BLaER1 (cell line): ENCODE data around the gene HSPA5.
"Not testable (repeated sequence)": the region's sequence is repeated elsewhere in the genome, so short reads cannot be mapped to it uniquely, and the experiment has no call there.

Source experiments
- H3K27ac ChIP-seq: shearing (Covaris generic); formaldehyde crosslinking; 2 replicates; pipeline ENCODE4 v1.8.1; 2022
- H3K27me3 ChIP-seq: shearing (Covaris generic); formaldehyde crosslinking; 2 replicates; pipeline ENCODE4 v1.8.1; 2022
- H3K36me3 ChIP-seq: shearing (Covaris generic); formaldehyde crosslinking; 2 replicates; pipeline ENCODE4 v1.8.1; 2022
- H3K4me1 ChIP-seq: shearing (Covaris generic); formaldehyde crosslinking; 2 replicates; pipeline ENCODE4 v1.8.1; 2022
- H3K4me2 ChIP-seq: shearing (Covaris generic); formaldehyde crosslinking; 2 replicates; pipeline ENCODE4 v1.8.1; 2022
- H3K4me3 ChIP-seq: shearing (Covaris generic); formaldehyde crosslinking; 2 replicates; pipeline ENCODE4 v1.8.1; 2022
- H3K9ac ChIP-seq: shearing (Covaris generic); formaldehyde crosslinking; 2 replicates; pipeline ENCODE4 v1.8.1; 2022
- H3K9me3 ChIP-seq: shearing (Covaris generic); formaldehyde crosslinking; 2 replicates; pipeline ENCODE4 v1.8.1; 2022
- H4K20me1 ChIP-seq: shearing (Covaris generic); formaldehyde crosslinking; 2 replicates; pipeline ENCODE4 v1.8.1; 2022
- Cebpa-rat ChIP-seq: shearing (Covaris generic); IDR thresholded peaks from 2 replicates; pipeline ENCODE4 v1.8.1; 2022

The HSPA5 gene

GRCh38 chr9:125233678-125234077 lies 7.5 kb downstream of the HSPA5 start:
- H3K9ac ChIP-seq, result no peak overlapping the region
- no peak overlapping the region for H3K4me2 ChIP-seq
- no peaks in the 10 kb centered on the region for H3K9me3 ChIP-seq
- H3K36me3 ChIP-seq, result peaks cover 90% of the 10 kb centered on the region
- no peak overlapping the region for H3K4me3 ChIP-seq
- no peaks in the 10 kb centered on the region for H3K27me3 ChIP-seq
- H3K4me1 ChIP-seq, result peaks cover 31% of the 10 kb centered on the region
- H3K27ac ChIP-seq, result no peak overlapping the region
- TF ChIP-seq Cebpa-rat, result no peak
- peaks cover 50% of the 10 kb centered on the region for H4K20me1 ChIP-seq

GRCh38 chr9:125227761-125228160 lies 13.4 kb downstream of the HSPA5 start:
- Histone ChIP-seq H3K27ac (no peak overlapping the region), H3K4me1 (no peaks in the 10 kb centered on the region), H3K27me3 (no peaks in the 10 kb centered on the region), H3K9ac (no peak overlapping the region), H3K9me3 (no peaks in the 10 kb centered on the region), H3K4me3 (no peak overlapping the region), H4K20me1 (no peaks in the 10 kb centered on the region), H3K4me2 (no peak overlapping the region), H3K36me3 (peaks cover 80% of the 10 kb centered on the region)
- TF ChIP-seq Cebpa-rat, result no peak

GRCh38 chr9:125224858-125225257 lies 16.3 kb downstream of the HSPA5 start:
- H4K20me1 ChIP-seq, H3K4me2 ChIP-seq, H3K4me3 ChIP-seq, H3K9ac ChIP-seq, H3K9me3 ChIP-seq, H3K27ac ChIP-seq, H3K27me3 ChIP-seq, H3K4me1 ChIP-seq: not testable (repeated sequence)
- H3K36me3 ChIP-seq, result peaks cover 85% of the 10 kb centered on the region

- no peaks in the 10 kb centered on the region for H4K20me1 ChIP-seq
- H3K9me3 ChIP-seq, result no peaks in the 10 kb centered on the region
- H3K4me2 ChIP-seq, result no peak overlapping the region
- no peak overlapping the region for H3K27ac ChIP-seq
- no peak overlapping the region for H3K4me3 ChIP-seq
- peaks cover 76% of the 10 kb centered on the region for H3K36me3 ChIP-seq
- no peak for TF ChIP-seq Cebpa-rat
- no peaks in the 10 kb centered on the region for H3K27me3 ChIP-seq
- H3K9ac ChIP-seq, result no peak overlapping the region
- H3K4me1 ChIP-seq, result no peaks in the 10 kb centered on the region
Measured at GRCh38 chr9:125218621-125219020, 22.5 kb downstream of the HSPA5 start.

- H3K4me3 ChIP-seq, result no peak overlapping the region
- no peaks in the 10 kb centered on the region for H3K4me1 ChIP-seq
- H3K36me3 ChIP-seq, result peaks cover 76% of the 10 kb centered on the region
- H4K20me1 ChIP-seq, result no peaks in the 10 kb centered on the region
- H3K27ac ChIP-seq, result no peak overlapping the region
- H3K9ac ChIP-seq, result no peak overlapping the region
- no peak overlapping the region for H3K4me2 ChIP-seq
- no peak for TF ChIP-seq Cebpa-rat
- no peaks in the 10 kb centered on the region for H3K27me3 ChIP-seq
- no peaks in the 10 kb centered on the region for H3K9me3 ChIP-seq
Measured at GRCh38 chr9:125214186-125214585, 27.0 kb downstream of the HSPA5 start.

- no peak overlapping the region for H3K27ac ChIP-seq
- no peaks in the 10 kb centered on the region for H4K20me1 ChIP-seq
- TF ChIP-seq Cebpa-rat, result no peak
- H3K4me3 ChIP-seq, result no peak overlapping the region
- no peaks in the 10 kb centered on the region for H3K9me3 ChIP-seq
- no peak overlapping the region for H3K9ac ChIP-seq
- peaks cover 11% of the 10 kb centered on the region for H3K4me1 ChIP-seq
- no peaks in the 10 kb centered on the region for H3K27me3 ChIP-seq
- H3K4me2 ChIP-seq, result no peak overlapping the region
- H3K36me3 ChIP-seq, result peaks cover 71% of the 10 kb centered on the region
Measured at GRCh38 chr9:125204477-125204876, 36.7 kb downstream of the HSPA5 start.

- H3K9ac ChIP-seq, result no peak overlapping the region
- H3K4me3 ChIP-seq, result no peak overlapping the region
- no peak for TF ChIP-seq Cebpa-rat
- no peaks in the 10 kb centered on the region for H3K27me3 ChIP-seq
- no peak overlapping the region for H3K4me2 ChIP-seq
- no peaks in the 10 kb centered on the region for H4K20me1 ChIP-seq
- H3K9me3 ChIP-seq, result no peaks in the 10 kb centered on the region
- no peak overlapping the region for H3K27ac ChIP-seq
- H3K4me1 ChIP-seq, result peaks cover 14% of the 10 kb centered on the region
- H3K36me3 ChIP-seq, result peaks cover 57% of the 10 kb centered on the region
Measured at GRCh38 chr9:125202846-125203618, 38.1 kb downstream of the HSPA5 start.

- peak; percentile 87 for TF ChIP-seq Cebpa-rat
- no peaks in the 10 kb centered on the region for H4K20me1 ChIP-seq
- peaks cover 31% of the 10 kb centered on the region for H3K36me3 ChIP-seq
- H3K4me2 ChIP-seq, result peak within 1 kb of the TSS; percentile 74
- no peaks in the 10 kb centered on the region for H3K9me3 ChIP-seq
- H3K4me3 ChIP-seq, result peak within 1 kb of the TSS; percentile 79
- peak within 1 kb of the TSS; percentile 90 for H3K27ac ChIP-seq
- H3K4me1 ChIP-seq, result peaks cover 14% of the 10 kb centered on the region
- no peaks in the 10 kb centered on the region for H3K27me3 ChIP-seq
- peak within 1 kb of the TSS; percentile 87 for H3K9ac ChIP-seq
Measured at GRCh38 chr9:125200216-125201047, 40.7 kb downstream of the HSPA5 start, which contains the start of gene RABEPK. Gene RABEPK, plus strand, starts transcription at chr9:125200542. Its CDS starts 2,472 bp downstream, at chr9:125203014.

GRCh38 chr9:125195591-125195990 lies 45.6 kb downstream of the HSPA5 start:
- H3K27ac ChIP-seq, H3K9me3 ChIP-seq, H4K20me1 ChIP-seq, H3K4me3 ChIP-seq, H3K4me2 ChIP-seq, H3K27me3 ChIP-seq, H3K9ac ChIP-seq, H3K36me3 ChIP-seq: not testable (repeated sequence)
- H3K4me1 ChIP-seq, result peaks cover 25% of the 10 kb centered on the region

- not testable (repeated sequence) for H3K27ac ChIP-seq, H3K36me3 ChIP-seq, H3K4me3 ChIP-seq, H3K27me3 ChIP-seq, H3K4me2 ChIP-seq, H4K20me1 ChIP-seq, H3K9ac ChIP-seq, H3K9me3 ChIP-seq
- H3K4me1 ChIP-seq, result peaks cover 27% of the 10 kb centered on the region
Measured at GRCh38 chr9:125194466-125194865, 46.7 kb downstream of the HSPA5 start.
